Stimulated activated CD8-positive, alpha-beta memory T cell treated with anti-CD3 and anti-CD28 coated beads, Interleukin-4, amount 100 ng/mL, for 48 hours (primary cell): ENCODE results near the gene HIC2.
"Not testable (repeated sequence)": the region's sequence is repeated elsewhere in the genome, so short reads cannot be mapped to it uniquely, and the experiment has no call there.

Source experiments
- DNase-seq: peaks from one replicate; pipeline ENCODE4 v3.0.0-alpha.2; 2020

Gene HIC2

GRCh38 chr22:21417227-21417746 is at the start of gene HIC2:
Gene HIC2, plus strand, starts transcription at chr22:21417371. Its CDS starts 25,461 bp downstream, at chr22:21442832.
- DNase-seq, result not testable (repeated sequence)

GRCh38 chr22:21368603-21369310 is 48.4 kb upstream of the HIC2 start:
- DNase-seq, result not testable (repeated sequence)

GRCh38 chr22:21375880-21376279 is 41.3 kb upstream of the HIC2 start:
- not testable (repeated sequence) for DNase-seq

GRCh38 chr22:21383701-21384467 is 33.3 kb upstream of the HIC2 start, which contains the start of gene RIMBP3B:
Gene RIMBP3B, plus strand, starts transcription at chr22:21383751. Its CDS starts 108 bp downstream, at chr22:21383859.
- DNase-seq, result not testable (repeated sequence)

GRCh38 chr22:21384468-21385357 is 32.5 kb upstream of the HIC2 start:
- not testable (repeated sequence) for DNase-seq

GRCh38 chr22:21389480-21389879 is 27.7 kb upstream of the HIC2 start:
- DNase-seq, result not testable (repeated sequence)

- not testable (repeated sequence) for DNase-seq
Observed at GRCh38 chr22:21390013-21390412, 27.2 kb upstream of the HIC2 start.

- not testable (repeated sequence) for DNase-seq
Observed at GRCh38 chr22:21394613-21395012, 22.6 kb upstream of the HIC2 start.

GRCh38 chr22:21401197-21401969 is 15.8 kb upstream of the HIC2 start:
- DNase-seq, result not testable (repeated sequence)

GRCh38 chr22:21402763-21403314 is 14.3 kb upstream of the HIC2 start:
- not testable (repeated sequence) for DNase-seq

GRCh38 chr22:21407139-21407538 is 10.0 kb upstream of the HIC2 start:
- not testable (repeated sequence) for DNase-seq

GRCh38 chr22:21407792-21408191 is 9.4 kb upstream of the HIC2 start:
- not testable (repeated sequence) for DNase-seq

- DNase-seq, result not testable (repeated sequence)
Observed at GRCh38 chr22:21416375-21416774, 796 bp upstream of the HIC2 start.

- DNase-seq, result peak; percentile 59
Observed at GRCh38 chr22:21417853-21418252, 682 bp downstream of the HIC2 start.

GRCh38 chr22:21418974-21419638 is 1.9 kb downstream of the HIC2 start:
- DNase-seq, result not testable (repeated sequence)

- not testable (repeated sequence) for DNase-seq
Observed at GRCh38 chr22:21420180-21420763, 3.1 kb downstream of the HIC2 start.

- DNase-seq, result not testable (repeated sequence)
Observed at GRCh38 chr22:21424084-21424709, 7.0 kb downstream of the HIC2 start.

- DNase-seq, result not testable (repeated sequence)
Observed at GRCh38 chr22:21434378-21435233, 17.4 kb downstream of the HIC2 start.
